HG02938 (cell line): ENCODE measurements around the gene PCYOX1L.

Source experiments
- ATAC-seq: cut with Tn5 transposase; IDR thresholded peaks from one replicate; pipeline ENCODE4 v1.9.1; 2021; ENCODE audit warnings: mild to moderate bottlenecking, moderate library complexity; ENCODE audit not compliant: unreplicated experiment

The PCYOX1L gene

DNA sequence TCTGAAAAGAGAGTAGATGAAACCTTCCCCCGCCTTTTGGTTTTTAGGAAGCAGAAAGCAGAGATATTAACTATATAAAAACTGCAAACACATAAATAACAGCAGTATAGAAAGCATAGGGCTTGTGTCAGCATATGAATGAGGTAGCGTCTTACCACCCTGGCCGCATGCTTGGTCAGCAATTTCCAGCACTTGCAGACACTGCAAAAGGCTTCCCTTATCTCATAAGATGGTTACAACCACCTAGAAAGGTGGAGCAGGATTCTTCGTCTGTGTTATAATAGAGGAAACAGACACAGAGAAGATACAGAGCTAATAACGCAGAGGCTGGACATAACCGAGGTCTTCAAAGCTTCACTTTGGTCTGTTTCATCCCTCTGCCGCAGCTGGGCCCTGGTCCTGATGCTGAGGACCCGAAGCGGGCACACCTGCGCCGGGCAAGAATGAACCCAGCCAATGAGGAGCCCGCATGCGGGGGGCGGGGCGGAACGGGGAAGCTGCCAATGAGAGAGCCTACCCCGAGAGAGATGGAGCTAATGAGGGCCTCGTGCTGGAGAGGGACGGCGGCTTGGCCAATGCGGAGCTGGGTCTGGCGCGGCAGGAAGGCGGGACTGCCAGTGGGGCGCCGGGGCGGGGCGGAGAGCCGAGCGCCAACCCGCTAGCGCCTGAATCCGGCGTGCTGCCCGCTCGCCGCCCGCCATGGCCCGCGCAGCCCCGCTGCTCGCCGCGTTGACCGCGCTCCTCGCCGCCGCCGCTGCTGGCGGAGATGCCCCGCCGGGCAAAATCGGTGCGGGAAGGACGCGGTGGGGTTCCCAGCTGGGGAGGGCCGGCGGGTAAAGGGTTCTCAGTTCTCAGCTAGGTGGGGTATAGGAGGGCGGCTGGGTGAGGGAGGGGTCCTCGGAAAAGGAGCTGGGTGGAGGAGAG lies at the start of gene PCYOX1L:
TSS of gene PCYOX1L (plus strand) at position 677 of the 924 bp plus-strand sequence. CDS start at position 700, 23 bp downstream.
- peak; percentile 98 for ATAC-seq

- ATAC-seq = no peak
Measured at GRCh38 chr5:149309354-149309753, 48.5 kb upstream of the PCYOX1L start.

- ATAC-seq = no peak
Measured at GRCh38 chr5:149310488-149310887, 47.4 kb upstream of the PCYOX1L start.

DNA sequence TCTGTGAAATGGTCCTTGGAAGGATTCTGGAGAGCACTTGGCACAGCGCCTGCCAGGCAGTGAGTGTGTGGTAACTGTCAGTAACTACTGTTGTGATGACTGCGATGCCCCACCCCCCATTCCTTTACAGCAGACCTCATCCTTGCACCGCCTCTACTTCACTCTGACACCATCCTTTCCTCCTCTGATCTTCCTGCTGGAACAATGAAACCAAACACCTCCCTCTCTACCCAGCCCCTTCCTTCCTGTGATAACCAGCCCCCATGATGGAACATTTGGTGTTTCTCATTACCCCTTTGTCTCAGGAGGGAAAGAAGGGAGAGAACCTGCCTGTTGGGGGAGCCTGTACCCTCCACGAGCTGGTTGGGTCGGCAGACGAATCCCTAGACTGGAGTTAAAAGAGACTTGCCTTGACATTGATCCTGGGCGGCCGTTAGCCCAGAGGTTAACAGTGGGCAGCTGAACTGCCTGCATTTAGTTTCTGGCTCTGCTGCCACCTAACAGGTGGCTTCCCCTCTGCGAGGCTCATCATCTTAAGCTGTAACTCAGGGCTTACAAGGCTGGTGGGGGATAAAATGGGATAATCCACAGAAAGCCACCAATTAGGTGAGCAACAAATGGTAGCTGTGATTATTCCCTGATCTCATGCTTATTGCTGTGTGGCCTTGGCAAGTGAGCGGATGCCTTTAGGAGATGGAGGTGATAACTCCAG lies 46.7 kb upstream of the PCYOX1L start:
- no peak for ATAC-seq

DNA sequence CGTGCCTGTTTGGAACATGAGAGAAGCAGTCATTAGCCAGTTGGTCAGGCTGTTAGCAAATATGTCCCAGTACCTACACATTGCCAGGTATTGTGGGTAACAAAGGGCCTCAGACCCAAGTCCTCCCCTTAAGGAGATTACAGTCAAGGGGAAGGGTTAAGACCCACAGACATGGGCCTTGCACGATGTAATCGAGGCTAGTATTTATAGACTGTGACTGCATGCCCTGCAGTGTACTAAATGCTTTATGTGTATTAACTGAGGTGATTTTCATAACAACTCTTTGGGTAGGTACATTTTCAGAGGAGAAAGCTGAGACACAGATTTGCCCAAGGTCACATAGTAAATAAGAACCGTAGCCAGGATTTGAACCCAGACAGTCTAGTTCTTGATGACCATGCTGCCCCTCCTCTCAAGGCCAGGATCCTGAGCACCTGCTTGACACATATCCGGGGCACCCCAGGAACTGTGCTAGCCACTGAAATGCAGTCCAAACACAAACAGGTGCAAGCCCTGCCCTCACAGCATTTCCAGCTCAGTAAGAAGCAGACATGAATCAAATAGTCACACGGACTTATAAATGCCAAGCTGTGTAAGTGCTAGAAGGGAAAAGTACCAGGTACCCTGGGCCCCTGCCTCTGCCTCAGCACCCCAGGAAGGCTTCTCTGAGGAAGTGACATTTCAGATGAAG lies 44.5 kb upstream of the PCYOX1L start:
- no peak for ATAC-seq

DNA sequence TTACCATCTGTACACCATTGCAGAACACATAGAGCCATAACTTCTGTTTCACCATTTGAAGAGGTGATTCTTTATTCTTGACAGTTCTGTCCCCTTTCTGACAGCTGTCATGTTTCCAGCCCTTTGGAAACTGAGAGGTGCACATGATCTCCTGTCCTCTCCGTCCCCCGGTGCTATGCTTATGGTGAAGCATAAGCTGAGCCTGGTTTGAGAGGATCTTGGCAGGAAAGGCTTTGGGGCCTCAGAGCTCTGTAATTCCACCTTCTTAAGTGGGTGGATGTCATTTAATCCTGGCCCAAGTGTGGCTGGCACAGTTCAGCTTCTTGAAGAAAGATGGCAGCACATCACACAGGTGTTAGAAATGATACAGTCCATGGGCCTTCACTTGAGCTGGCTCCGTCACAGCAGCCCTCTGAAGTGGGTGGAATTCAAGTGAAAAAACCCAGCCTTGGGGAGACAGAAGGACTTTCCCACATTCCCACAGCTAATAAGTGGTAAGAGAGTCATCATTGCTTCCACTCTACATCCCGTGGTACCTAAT lies 43.2 kb upstream of the PCYOX1L start:
- no peak for ATAC-seq

- no peak for ATAC-seq
Measured at GRCh38 chr5:149315753-149316152, 42.1 kb upstream of the PCYOX1L start.

GRCh38 chr5:149317281-149318048 lies 40.4 kb upstream of the PCYOX1L start:
- ATAC-seq = peak; percentile 59

- no peak for ATAC-seq
Measured at GRCh38 chr5:149319174-149319573, 38.7 kb upstream of the PCYOX1L start.

DNA sequence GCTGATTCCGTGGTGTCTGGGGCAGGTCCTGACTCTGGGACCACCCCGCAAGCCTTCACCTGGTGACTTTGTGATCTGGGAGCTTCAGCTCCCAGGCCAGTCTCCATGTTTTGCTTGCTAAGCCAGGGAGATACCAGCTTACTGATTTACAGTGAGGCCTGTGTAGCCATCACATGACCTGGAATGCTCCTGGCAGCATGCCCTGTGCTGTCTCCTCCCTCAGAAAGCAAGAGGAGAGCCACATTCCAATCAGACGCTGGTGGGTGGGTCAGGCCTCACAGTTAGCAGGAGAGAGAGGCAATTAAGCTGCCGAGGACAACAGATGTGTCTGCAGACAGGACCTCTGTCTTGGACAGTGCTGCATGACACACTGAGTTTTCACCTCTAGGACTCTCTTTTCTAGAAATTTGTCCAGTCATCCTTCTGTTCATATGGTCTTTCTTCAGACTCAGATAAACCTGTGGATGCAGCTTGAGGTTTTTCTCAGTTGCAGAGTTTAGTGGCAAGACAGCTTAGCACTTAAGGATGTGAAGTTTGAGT lies 37.0 kb upstream of the PCYOX1L start:
- ATAC-seq = no peak

DNA sequence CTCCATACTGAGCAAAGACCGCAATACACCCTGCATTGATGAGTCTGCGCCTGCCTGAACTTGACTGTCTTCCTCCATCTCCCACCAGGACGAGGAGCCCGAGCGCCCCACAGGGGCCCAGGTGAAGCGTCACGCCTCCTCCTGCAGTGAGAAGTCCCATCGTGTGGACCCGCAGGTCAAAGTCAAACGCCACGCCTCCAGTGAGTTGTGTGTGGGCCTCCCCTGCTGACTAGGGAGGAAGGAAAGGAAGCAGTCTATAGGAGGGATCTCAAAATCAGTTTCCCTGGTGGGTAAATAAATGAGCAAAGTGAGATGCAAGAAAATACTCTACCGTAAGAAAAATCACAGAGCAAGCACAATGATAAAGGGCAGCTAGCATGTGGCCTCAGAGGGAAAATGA lies 35.3 kb upstream of the PCYOX1L start:
- ATAC-seq = no peak

GRCh38 chr5:149323210-149323609 lies 34.6 kb upstream of the PCYOX1L start:
- no peak for ATAC-seq

DNA sequence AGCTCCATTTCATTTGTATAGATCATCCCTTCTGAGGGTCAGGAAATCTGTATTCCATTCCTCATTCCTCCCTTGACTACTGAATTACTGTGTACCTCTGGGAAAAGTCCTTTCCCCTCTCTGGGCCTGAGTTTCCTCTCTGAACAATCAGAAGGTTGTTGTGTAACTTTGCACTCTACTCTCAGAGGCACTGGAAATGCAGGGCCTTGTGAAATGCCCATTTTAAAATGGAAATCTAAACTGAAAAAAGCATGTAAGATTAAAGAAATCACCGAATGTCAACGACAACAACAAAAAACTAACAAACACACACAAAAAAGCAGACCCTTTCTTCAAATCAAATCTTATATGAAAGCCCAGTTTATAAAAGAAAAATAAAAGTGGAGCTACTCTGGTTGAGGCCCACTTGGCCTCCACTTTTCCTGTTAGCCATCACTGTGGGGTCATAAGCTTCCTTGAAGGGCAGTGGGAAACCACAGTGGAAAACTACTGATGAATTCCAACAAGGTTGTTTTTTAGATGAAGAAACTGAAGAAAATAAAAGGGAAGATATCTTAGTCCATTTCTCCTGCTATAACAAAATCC lies 34.1 kb upstream of the PCYOX1L start:
- ATAC-seq = no peak

DNA sequence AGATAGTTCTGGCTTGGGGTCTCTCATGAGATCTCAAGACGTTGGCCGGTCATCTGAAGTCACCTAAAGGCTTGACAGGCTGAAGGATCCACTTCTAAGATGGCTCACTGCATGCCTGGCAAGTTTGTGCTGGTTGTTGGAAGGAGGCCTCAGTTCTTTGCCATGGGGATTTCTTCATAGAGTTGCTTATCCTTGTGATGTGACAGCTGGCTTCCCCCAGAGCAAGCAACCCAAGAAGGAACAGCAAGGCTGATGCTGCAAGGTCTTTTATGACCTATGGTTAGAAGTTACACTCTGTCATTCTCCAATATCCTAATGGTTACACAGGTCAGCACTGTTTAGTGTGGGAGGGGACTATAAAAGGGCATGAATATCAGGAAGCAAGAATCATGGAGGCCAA lies 33.2 kb upstream of the PCYOX1L start:
- no peak for ATAC-seq

GRCh38 chr5:149325166-149325735 lies 32.6 kb upstream of the PCYOX1L start:
- no peak for ATAC-seq

DNA sequence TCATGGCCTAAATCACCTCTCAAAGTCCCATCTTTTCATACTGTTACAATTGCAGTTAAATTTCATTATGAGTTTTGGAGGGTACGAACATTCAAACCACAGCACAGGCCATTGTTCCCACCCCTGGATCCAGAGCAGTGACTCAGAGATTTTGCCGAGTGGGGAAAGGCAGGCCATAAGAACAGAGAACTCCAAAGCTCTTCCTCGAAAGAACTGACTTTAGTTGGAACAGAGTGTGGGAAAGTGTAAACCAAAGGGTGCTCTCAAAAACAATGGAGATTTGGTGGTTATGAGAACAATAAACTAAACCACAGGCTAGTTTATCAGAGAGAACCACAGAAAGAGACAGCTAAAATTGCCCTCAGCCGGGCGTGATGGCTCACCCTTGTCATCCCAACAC lies 32.0 kb upstream of the PCYOX1L start:
- no peak for ATAC-seq

DNA sequence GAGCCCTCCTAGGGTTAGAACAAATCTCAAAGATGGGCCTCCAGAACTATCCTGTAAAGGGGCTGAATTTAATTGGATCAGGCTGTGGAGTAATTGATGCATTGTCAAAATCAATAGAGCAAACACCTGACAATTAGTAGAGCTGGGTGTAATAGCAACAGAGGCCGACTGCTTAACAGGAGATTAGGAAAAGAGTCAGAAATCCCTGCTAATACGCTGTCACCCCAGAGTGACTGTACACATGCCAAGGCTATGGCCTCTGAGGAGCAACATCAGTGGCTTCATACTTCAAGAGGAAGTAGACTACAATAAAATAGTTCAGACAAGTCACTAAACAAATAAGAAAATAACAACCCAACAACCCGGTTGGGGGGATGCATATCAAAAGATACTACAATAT lies 31.2 kb upstream of the PCYOX1L start:
- no peak for ATAC-seq

DNA sequence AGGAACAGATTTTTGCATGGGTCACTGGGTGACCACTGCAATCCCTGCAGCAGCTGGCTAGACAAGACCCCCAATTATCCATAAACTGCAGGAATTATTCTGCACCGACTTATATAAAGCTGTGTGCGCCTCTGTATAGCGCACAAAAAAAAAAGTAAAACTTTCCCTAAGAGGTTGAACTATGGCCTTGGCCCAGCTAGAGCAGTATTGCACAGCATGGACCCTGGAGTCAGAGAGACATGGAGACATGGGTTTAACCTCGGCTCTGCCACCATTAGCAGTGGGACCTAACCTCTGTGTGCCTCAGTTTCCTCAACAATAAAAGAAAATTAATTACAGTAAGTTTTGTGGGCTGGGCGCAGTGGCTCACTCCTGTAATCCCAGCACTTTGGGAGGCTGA lies 29.7 kb upstream of the PCYOX1L start:
- no peak for ATAC-seq

DNA sequence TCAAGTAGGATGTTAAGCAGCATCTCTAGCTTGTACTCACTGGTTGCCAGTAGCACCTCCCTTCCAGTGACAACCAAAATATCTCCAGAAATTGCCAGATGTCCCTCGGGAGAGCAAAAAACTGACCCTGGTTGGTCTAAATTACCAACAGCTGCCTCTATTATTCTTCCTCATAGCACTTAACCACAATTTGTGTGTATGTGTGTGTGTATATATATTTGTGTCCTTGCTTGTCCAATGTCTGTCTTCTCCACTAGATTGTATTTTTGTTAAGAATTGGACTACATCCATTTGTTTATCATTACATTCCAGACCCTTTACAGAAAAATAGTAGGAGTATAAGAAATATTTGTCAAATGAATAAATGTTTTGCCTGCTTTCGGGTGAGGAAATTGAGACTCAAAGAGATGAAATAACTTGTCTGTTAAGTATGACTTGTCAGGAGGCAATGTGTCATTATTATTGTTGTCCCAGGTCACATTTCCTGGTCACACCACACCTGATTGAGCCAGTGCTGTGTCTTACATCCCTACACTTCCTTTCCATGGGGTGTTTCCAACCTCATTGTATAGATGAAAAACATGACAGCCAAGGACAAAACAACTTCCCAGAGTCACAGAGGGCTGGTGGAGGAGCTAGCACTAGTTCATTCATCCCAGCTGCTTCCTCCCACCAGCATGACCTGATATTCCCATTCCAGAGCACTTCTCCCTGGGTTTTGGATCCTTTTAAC lies 24.0 kb upstream of the PCYOX1L start:
- no peak for ATAC-seq
